SK-N-SH (cell line): Measurements from ENCODE around the gene KCTD20. TPM values are rescaled to one million over a fixed set of nuclear protein-coding genes. Genes with fewer than 3 reads are reported as not detected.

Experiments used
- CTCF ChIA-PET: fragments of 300-600, 350-600 bp; formaldehyde crosslinking; extraction: SDS; loops from one replicate; lab custom pipeline; 2021; lab: Yijun Ruan, JAX
- POLR2A ChIA-PET: fragments of 350-600 bp; sonication (Branson Sonifier 250); formaldehyde crosslinking; extraction: SDS; loops from one replicate; lab custom pipeline; 2020; ENCODE audit warnings: antibody characterized with exemption, inconsistent platforms; lab: Yijun Ruan, JAX
- DNase-seq: peaks from one replicate; pipeline ENCODE4 v3.0.0; 2012
- H2AFZ ChIP-seq: fragments of 200-600 bp; sonication (generic); 2 replicates; pipeline ENCODE4 v1.8.1; 2016; ENCODE audit warnings: antibody characterized with exemption, mild to moderate bottlenecking, low read depth
- H3F3A ChIP-seq: fragments of 200-600 bp; sonication (generic); replicated peaks from 2 replicates; pipeline ENCODE3; 2016; ENCODE audit warnings: antibody characterized with exemption, mild to moderate bottlenecking; ENCODE audit not compliant: insufficient read depth
- H3K27ac ChIP-seq, 2 experiments: fragments of 200-500 bp in 1 of 2; fragments of 200-600 bp in 1 of 2; sonication (Bioruptor generic) in 1 of 2; sonication (generic), shearing (Covaris generic) in 1 of 2; 2 replicates each; pipeline versions ENCODE4 v1.5.1 to v1.6.1; 2014 to 2016; ENCODE audit warnings: low read depth in 2 of 2, inconsistent platforms in 1 of 2, low read length in 1 of 2, mild to moderate bottlenecking in 1 of 2, mixed read lengths in 1 of 2
- H3K27me3 ChIP-seq: fragments of 200-600 bp; sonication (generic), shearing (Covaris generic); 2 replicates; pipeline ENCODE4 v1.6.1; 2016; ENCODE audit warnings: mixed run types; ENCODE audit not compliant: insufficient read depth
- H3K36me3 ChIP-seq, 2 experiments: fragments of 200-500 bp in 1 of 2; fragments of 200-600 bp in 1 of 2; sonication (Bioruptor generic) in 1 of 2; sonication (generic) in 1 of 2; replicated peaks in 1 of 2; 2 replicates each; pipeline versions ENCODE3 to v1.5.1; 2014 to 2016; ENCODE audit warnings: low read length in 1 of 2, mild to moderate bottlenecking in 1 of 2; ENCODE audit not compliant: insufficient read depth in 2 of 2, control insufficient read depth in 1 of 2
- H3K4me1 ChIP-seq, 2 experiments: fragments of 200-500 bp in 1 of 2; fragments of 200-600 bp in 1 of 2; sonication (Bioruptor generic) in 1 of 2; sonication (generic), shearing (Covaris generic) in 1 of 2; 2 replicates each; pipeline versions ENCODE4 v1.5.1 to v1.6.1; 2014 to 2016; ENCODE audit warnings: low read depth in 1 of 2, low read length in 1 of 2, mixed run types in 1 of 2; ENCODE audit not compliant: insufficient read depth in 2 of 2, control insufficient read depth in 1 of 2
- H3K4me2 ChIP-seq: fragments of 200-600 bp; sonication (generic), shearing (Covaris generic); 2 replicates; pipeline ENCODE4 v1.6.1; 2017; ENCODE audit warnings: mixed run types
- H3K4me3 ChIP-seq, 2 experiments: fragments of 200-500 bp in 1 of 2; fragments of 200-600 bp in 1 of 2; sonication (Bioruptor generic) in 1 of 2; sonication (generic), shearing (Covaris generic) in 1 of 2; 2 replicates each; pipeline versions ENCODE4 v1.5.1 to v1.8.1; 2014 to 2016; ENCODE audit warnings: low read depth in 2 of 2, inconsistent platforms in 1 of 2, low read length in 1 of 2, mild to moderate bottlenecking in 1 of 2, mixed read lengths in 1 of 2, moderate library complexity in 1 of 2
- H3K79me2 ChIP-seq: fragments of 200-600 bp; sonication (generic); 2 replicates; pipeline ENCODE4 v1.8.1; 2017; ENCODE audit warnings: mild to moderate bottlenecking; ENCODE audit not compliant: insufficient read depth
- H3K9ac ChIP-seq: fragments of 200-600 bp; sonication (generic); 2 replicates; pipeline ENCODE4 v1.6.1; 2017; ENCODE audit warnings: mixed run types
- H3K9me2 ChIP-seq: fragments of 200-600 bp; sonication (generic); 2 replicates; pipeline ENCODE4 v1.6.1; 2017; ENCODE audit warnings: mixed run types
- H3K9me3 ChIP-seq: fragments of 200-600 bp; sonication (generic); 2 replicates; pipeline ENCODE4 v1.6.1; 2017; ENCODE audit warnings: mixed run types, mild to moderate bottlenecking, moderate library complexity
- H4K20me1 ChIP-seq: fragments of 200-600 bp; sonication (generic); 2 replicates; pipeline ENCODE4 v1.6.1; 2017; ENCODE audit warnings: mild to moderate bottlenecking, mixed run types; ENCODE audit not compliant: insufficient read depth
- CHD2 ChIP-seq: fragments of 150-350 bp; IDR thresholded peaks from 2 replicates; pipeline ENCODE4 v1.6.1; 2018; ENCODE audit warnings: low read length; ENCODE audit not compliant: partially characterized antibody
- ELF1 ChIP-seq: IDR thresholded peaks from 2 replicates; pipeline ENCODE4 v1.4.0; 2012
- EP300 ChIP-seq, 2 experiments: IDR thresholded peaks; 2 replicates each; pipeline versions ENCODE4 v1.4.0 to v1.6.1; 2012; ENCODE audit warnings: borderline replicate concordance in 1 of 2, low read depth in 1 of 2, low read length in 1 of 2
- EZH2phosphoT487 ChIP-seq: fragments of 200-600 bp; sonication (generic); IDR thresholded peaks from 2 replicates; pipeline ENCODE4 v1.6.1; 2017; ENCODE audit warnings: low read depth, mixed run types, mild to moderate bottlenecking, antibody characterized with exemption, moderate library complexity, borderline replicate concordance
- FOXJ3 ChIP-seq: sonication (generic); formaldehyde crosslinking; IDR thresholded peaks from 2 replicates; pipeline ENCODE4 v1.5.1; 2020; ENCODE audit warnings: mild to moderate bottlenecking, missing genetic modification reagents
- FOXM1 ChIP-seq: IDR thresholded peaks from 2 replicates; pipeline ENCODE4 v1.4.0; 2012; ENCODE audit warnings: low read depth, mild to moderate bottlenecking
- MEF2A ChIP-seq: IDR thresholded peaks from 2 replicates; pipeline ENCODE4 v1.4.0; 2012; ENCODE audit warnings: low read depth, borderline replicate concordance
- SIN3A ChIP-seq: IDR thresholded peaks from 2 replicates; pipeline ENCODE4 v1.6.1; 2012; ENCODE audit warnings: low read depth, mild to moderate bottlenecking, low read length, moderate library complexity, borderline replicate concordance
- TAF1 ChIP-seq: IDR thresholded peaks from 2 replicates; pipeline ENCODE4 v1.6.1; 2012; ENCODE audit warnings: low read depth, mild to moderate bottlenecking, low read length, moderate library complexity, borderline replicate concordance
- whole genome bisulfite sequencing: methylation state at CpG from one replicate; pipeline ENCODE4 v1.1.6; 2017; ENCODE audit warnings: low lambda C conversion rate; 5-methylcytosine and 5-hydroxymethylcytosine counted together
- polyA plus RNA-seq, 3 experiments: library from polyadenylated mRNA; depleted of rRNA; stranded (reverse); fragments of >200 nt; gene quantifications; 2 replicates each; pipeline ENCODE4 v1.2.3, GENCODE V29; 2012
- TF ChIP-seq, protein P1 (sequence below): IDR thresholded peaks from 2 replicates; pipeline ENCODE4 v1.4.0; 2012; ENCODE audit warnings: low read depth, borderline replicate concordance
- TF ChIP-seq, protein P2 (sequence below): IDR thresholded peaks from 2 replicates; pipeline ENCODE4 v1.4.0; 2012; ENCODE audit warnings: low read depth, borderline replicate concordance
- TF ChIP-seq, protein P3 (sequence below): fragments of 150-350 bp; IDR thresholded peaks from 2 replicates; pipeline ENCODE4 v1.6.1; 2016; ENCODE audit warnings: mild to moderate bottlenecking, low read depth, low read length

The KCTD20 gene
- polyA plus RNA-seq, 1 of the 3 experiments (the other 2 are of a cell fraction) = 29.0 TPM

DNA sequence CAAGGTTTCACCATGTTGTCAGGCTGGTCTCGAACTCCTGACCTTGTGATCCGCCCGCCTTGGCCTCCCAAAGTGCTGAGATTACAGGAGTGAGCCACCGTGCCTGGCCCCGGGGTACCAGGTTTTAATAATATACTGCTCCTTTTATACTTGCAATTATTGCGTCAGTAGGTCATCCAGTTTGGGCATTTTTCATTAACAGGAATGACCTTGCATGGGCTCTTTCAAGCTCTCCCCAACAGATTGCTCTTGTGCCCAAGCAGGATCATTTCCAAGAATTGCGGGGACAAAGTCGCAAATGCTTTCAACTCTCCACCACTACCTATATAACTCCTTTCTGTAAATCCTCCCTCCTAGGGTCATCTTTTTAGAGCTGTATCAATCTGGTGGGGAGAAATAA, 80.7 kb downstream of the KCTD20 start:
- no peak overlapping the region for H2AFZ ChIP-seq
- H3K9me3 ChIP-seq = no peaks in the 10 kb centered on the region
- H3K27ac ChIP-seq = no peak overlapping the region
- no peak for DNase-seq
- H4K20me1 ChIP-seq = no peaks in the 10 kb centered on the region
- CTCF ChIA-PET = interaction anchor here (1.0 kb wide), 1 partner anchor 21 kb away, joined by 3 read pairs; no protein-coding TSS in a partner anchor
- 97% methylated on average over 8 of the region's 8 CpGs for WGBS
- no peak overlapping the region for H3K4me3 ChIP-seq
- H3F3A ChIP-seq = no peaks in the 10 kb centered on the region
- no peaks in the 10 kb centered on the region for H3K4me1 ChIP-seq
- H3K36me3 ChIP-seq = peaks cover 33 to 54% of the 10 kb centered on the region in 2 experiments
- H3K79me2 ChIP-seq = peaks cover 10% of the 10 kb centered on the region; the same call in 1 of the 2 replicates
- H3K4me2 ChIP-seq = no peak overlapping the region
- no peak overlapping the region for H3K9ac ChIP-seq
- TF ChIP-seq TAF1 = no peak
- TF ChIP-seq, all 33 proteins: peak for 0
- Histone ChIP-seq H3K27me3 (no peaks in the 10 kb centered on the region), H3K9me2 (no peaks in the 10 kb centered on the region)
- POLR2A ChIA-PET = no interaction called here

DNA sequence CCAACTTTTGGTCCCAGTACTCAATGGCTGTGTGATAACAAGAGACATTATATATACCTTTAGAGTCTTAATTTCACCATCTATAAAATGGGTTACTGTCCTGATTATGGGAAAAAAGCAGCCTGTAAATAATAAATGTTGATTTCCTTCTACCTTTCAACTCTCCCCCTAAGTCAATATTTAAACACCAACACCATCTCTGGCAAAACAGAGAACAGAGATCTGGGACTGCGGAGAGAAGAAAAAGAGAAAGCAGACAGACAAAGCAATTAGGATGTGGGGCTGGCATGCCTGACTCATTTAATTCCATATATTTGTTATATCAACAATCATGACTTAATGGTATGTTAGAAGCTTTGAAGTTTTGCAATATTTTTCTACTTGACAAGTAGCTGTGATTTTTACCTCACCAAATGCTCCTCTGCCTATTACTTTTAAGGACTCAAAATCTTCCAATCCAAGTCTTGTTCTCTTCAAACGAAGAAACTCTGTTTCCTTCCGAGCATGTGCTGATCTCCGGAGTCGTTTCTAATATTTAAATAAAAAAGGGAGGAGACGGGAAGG, 81.2 kb downstream of the KCTD20 start:
- Histone ChIP-seq H3K4me3 (no peak overlapping the region), H3K9me3 (no peaks in the 10 kb centered on the region), H3K27me3 (no peaks in the 10 kb centered on the region), H3K4me2 (no peak overlapping the region), H3K4me1 (no peaks in the 10 kb centered on the region), H3K27ac (no peak overlapping the region), H3K9ac (no peak overlapping the region), H3F3A (no peaks in the 10 kb centered on the region), H3K9me2 (no peaks in the 10 kb centered on the region), H2AFZ (no peak overlapping the region), H4K20me1 (no peaks in the 10 kb centered on the region; the same call in 1 of the 2 replicates), H3K36me3 (peaks cover 31 to 52% of the 10 kb centered on the region in 2 experiments), H3K79me2 (peaks cover 10% of the 10 kb centered on the region; the same call in 1 of the 2 replicates)
- TF ChIP-seq ELF1 (no peak), FOXJ3 (CRISPR knock-in tag) (no peak), MEF2A (no peak), CHD2 (no peak), EZH2phosphoT487 (no peak), SIN3A (no peak), EP300 (IDR thresholded peaks at IDR 0.05; ENCODE audit: borderline replicate concordance in 1 of 2, low read depth in 1 of 2, low read length in 1 of 2) (no peak), FOXM1 (no peak)
- TF ChIP-seq, protein P1, sequence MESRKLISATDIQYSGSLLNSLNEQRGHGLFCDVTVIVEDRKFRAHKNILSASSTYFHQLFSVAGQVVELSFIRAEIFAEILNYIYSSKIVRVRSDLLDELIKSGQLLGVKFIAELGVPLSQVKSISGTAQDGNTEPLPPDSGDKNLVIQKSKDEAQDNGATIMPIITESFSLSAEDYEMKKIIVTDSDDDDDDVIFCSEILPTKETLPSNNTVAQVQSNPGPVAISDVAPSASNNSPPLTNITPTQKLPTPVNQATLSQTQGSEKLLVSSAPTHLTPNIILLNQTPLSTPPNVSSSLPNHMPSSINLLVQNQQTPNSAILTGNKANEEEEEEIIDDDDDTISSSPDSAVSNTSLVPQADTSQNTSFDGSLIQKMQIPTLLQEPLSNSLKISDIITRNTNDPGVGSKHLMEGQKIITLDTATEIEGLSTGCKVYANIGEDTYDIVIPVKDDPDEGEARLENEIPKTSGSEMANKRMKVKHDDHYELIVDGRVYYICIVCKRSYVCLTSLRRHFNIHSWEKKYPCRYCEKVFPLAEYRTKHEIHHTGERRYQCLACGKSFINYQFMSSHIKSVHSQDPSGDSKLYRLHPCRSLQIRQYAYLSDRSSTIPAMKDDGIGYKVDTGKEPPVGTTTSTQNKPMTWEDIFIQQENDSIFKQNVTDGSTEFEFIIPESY = no peak
- TF ChIP-seq, protein P2, sequence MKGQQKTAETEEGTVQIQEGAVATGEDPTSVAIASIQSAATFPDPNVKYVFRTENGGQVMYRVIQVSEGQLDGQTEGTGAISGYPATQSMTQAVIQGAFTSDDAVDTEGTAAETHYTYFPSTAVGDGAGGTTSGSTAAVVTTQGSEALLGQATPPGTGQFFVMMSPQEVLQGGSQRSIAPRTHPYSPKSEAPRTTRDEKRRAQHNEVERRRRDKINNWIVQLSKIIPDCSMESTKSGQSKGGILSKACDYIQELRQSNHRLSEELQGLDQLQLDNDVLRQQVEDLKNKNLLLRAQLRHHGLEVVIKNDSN = no peak
- TF ChIP-seq, protein P3, sequence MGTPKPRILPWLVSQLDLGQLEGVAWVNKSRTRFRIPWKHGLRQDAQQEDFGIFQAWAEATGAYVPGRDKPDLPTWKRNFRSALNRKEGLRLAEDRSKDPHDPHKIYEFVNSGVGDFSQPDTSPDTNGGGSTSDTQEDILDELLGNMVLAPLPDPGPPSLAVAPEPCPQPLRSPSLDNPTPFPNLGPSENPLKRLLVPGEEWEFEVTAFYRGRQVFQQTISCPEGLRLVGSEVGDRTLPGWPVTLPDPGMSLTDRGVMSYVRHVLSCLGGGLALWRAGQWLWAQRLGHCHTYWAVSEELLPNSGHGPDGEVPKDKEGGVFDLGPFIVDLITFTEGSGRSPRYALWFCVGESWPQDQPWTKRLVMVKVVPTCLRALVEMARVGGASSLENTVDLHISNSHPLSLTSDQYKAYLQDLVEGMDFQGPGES = no peak
- ChIA-PET POLR2A (no interaction called here), CTCF (interaction anchor here (1.0 to 1.2 kb wide), 2 partner anchors 22 to 100 kb away, joined by 3 to 4 read pairs; no protein-coding TSS in a partner anchor)
- WGBS = 97% methylated on average over 6 of the region's 6 CpGs
- no peak for DNase-seq
